NCI-H146 treated with DMSO at 0.1 percent for 48 hours (cell line): Measurements from ENCODE around the gene RGS6.

Source experiments
- DNase-seq: peaks from one replicate; lab custom pipeline; 2025; ENCODE audit not compliant: unreplicated experiment; lab: John Stamatoyannopoulos, UW

The RGS6 gene

GRCh38 chr14:72237722-72238666 lies 305.8 kb downstream of the RGS6 start:
- DNase-seq, result no peak

GRCh38 chr14:72243309-72244293 lies 311.4 kb downstream of the RGS6 start:
- no peak for DNase-seq

- no peak for DNase-seq
These were observed 315.8 kb downstream of the RGS6 start for GRCh38 chr14:72247896-72248465.

GRCh38 chr14:72253503-72253902 lies 321.3 kb downstream of the RGS6 start:
- DNase-seq, result no peak

GRCh38 chr14:72254202-72254936 lies 322.1 kb downstream of the RGS6 start:
- DNase-seq, result no peak

- no peak for DNase-seq
These were observed 322.8 kb downstream of the RGS6 start for GRCh38 chr14:72254937-72255472.

- DNase-seq, result no peak
These were observed 323.8 kb downstream of the RGS6 start for GRCh38 chr14:72256055-72256454.

- DNase-seq, result no peak
These were observed 328.8 kb downstream of the RGS6 start for GRCh38 chr14:72261068-72261467.

GRCh38 chr14:72262771-72263170 lies 330.5 kb downstream of the RGS6 start:
- DNase-seq, result no peak

GRCh38 chr14:72264716-72265115 lies 332.5 kb downstream of the RGS6 start:
- no peak for DNase-seq

GRCh38 chr14:72270147-72270727 lies 338.0 kb downstream of the RGS6 start:
- no peak for DNase-seq

GRCh38 chr14:72270749-72271148 lies 338.5 kb downstream of the RGS6 start:
- DNase-seq, result no peak

- DNase-seq, result no peak
These were observed 343.0 kb downstream of the RGS6 start for GRCh38 chr14:72275242-72275641.

GRCh38 chr14:72278316-72278715 lies 346.1 kb downstream of the RGS6 start:
- DNase-seq, result no peak

GRCh38 chr14:72284176-72284575 lies 351.9 kb downstream of the RGS6 start:
- DNase-seq, result no peak

GRCh38 chr14:72290241-72290640 lies 358.0 kb downstream of the RGS6 start:
- no peak for DNase-seq

- DNase-seq, result no peak
These were observed 359.9 kb downstream of the RGS6 start for GRCh38 chr14:72291908-72292688.

GRCh38 chr14:72292689-72293024 lies 360.4 kb downstream of the RGS6 start:
- no peak for DNase-seq

- no peak for DNase-seq
These were observed 369.1 kb downstream of the RGS6 start for GRCh38 chr14:72301352-72301751.
